Measurements from ENCODE around the gene EHMT1. TPM values are rescaled to one million over a fixed set of nuclear protein-coding genes. Genes with fewer than 3 reads are reported as not detected.

EHMT1 gene
- total RNA-seq, 4 donors from 2014 or later: 38.6 to 77.8 (median 54.3) TPM

DNA sequence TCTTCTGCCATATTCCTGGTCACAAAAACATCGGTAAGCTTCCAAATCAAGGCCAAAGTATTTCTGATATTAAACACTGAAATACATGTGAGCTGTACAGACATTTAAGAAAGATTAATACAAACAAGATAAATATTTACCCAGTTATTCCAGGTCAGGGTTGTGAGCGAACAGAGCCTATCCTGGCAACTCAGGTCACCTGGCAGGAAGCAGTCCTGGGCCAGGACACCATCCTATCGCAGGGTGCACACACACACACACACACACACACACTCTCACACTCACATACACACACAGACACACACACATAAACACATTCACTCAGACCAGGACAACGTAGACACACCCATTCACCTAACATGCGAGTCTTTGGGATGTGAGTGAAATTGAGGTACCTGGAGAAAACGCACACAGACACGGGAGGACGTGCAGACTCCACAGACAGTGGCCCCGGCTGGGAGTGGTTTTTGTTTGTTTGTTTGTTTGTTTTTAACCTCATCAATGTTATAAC lies 176.4 kb downstream of the EHMT1 start:
- Histone ChIP-seq H3K36me3 (peaks cover 2 to 78% of the 10 kb centered on the region in 2 donors), H3K4me3 (no peak overlapping the region), H3K4me1 (no peaks in the 10 kb centered on the region), H3K9me3 (no peaks in the 10 kb centered on the region), H3K27ac (no peak overlapping the region), H3K27me3 (no peaks in the 10 kb centered on the region)
- ATAC-seq (no peak), DNase-seq (no peak)
- TF ChIP-seq, protein P1, sequence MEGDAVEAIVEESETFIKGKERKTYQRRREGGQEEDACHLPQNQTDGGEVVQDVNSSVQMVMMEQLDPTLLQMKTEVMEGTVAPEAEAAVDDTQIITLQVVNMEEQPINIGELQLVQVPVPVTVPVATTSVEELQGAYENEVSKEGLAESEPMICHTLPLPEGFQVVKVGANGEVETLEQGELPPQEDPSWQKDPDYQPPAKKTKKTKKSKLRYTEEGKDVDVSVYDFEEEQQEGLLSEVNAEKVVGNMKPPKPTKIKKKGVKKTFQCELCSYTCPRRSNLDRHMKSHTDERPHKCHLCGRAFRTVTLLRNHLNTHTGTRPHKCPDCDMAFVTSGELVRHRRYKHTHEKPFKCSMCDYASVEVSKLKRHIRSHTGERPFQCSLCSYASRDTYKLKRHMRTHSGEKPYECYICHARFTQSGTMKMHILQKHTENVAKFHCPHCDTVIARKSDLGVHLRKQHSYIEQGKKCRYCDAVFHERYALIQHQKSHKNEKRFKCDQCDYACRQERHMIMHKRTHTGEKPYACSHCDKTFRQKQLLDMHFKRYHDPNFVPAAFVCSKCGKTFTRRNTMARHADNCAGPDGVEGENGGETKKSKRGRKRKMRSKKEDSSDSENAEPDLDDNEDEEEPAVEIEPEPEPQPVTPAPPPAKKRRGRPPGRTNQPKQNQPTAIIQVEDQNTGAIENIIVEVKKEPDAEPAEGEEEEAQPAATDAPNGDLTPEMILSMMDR (IDR thresholded peaks at IDR 0.05 in 4 of 5, conservative IDR thresholded peaks at IDR 0.05 in 1 of 5): no peak
- no peak for TF ChIP-seq POLR2A (IDR thresholded peaks at IDR 0.05)
- intact Hi-C loops (cut with DNase I; ENCODE audit: low total_unique reads) (no loop called here), in situ Hi-C loops (cut with MboI; ENCODE audit: low sequenced_read_pairs in 4 of 4) (no loop called here)

DNA sequence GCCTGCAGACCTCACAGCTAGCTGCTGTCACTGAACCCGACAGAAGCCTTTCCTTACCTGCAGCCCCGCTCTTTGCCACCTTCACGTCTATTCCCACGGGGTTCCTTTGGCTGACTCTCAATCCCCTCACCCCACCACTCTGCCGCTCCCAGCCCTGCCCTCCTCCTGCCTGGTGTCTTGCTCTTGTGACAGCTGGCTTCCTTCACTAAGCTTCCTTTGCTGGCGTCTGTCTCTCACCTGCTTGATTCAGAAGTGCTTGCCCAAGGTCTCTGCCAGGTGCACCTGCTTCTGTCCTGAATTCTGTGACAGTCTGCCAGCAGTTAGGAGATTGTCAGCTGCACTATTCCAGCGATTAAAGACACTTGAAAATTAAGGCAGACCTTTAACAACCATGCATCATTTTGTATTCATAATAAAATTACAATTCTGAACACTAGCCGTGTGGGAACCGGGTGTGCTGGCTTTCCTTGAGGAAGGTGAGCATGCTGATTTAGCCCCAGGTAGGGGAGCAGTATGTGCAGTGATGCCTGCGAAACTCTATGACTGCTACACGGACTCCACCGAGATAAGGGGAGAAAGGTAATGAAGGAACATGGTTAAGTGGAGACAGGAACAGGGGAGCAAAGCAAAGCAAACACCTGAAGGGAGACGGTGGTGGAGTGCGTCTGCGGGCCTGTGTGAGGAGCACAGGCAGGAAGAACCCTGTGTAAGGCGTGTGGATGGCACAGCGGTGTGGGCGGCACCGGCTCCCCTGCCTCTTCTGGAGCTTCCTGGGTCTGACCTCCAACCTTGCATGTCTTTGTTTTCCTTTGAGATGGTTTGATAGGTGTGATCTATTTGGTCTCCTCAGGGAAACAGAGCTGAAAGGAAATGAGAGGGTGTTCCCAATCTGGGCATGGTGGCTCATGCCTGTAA lies 178.7 kb downstream of the EHMT1 start:
- no peaks in the 10 kb centered on the region for H3K27me3 ChIP-seq
- intact Hi-C loops (cut with DNase I; ENCODE audit: low total_unique reads) (no loop called here), in situ Hi-C loops (cut with MboI; ENCODE audit: low sequenced_read_pairs in 4 of 4) (no loop called here)
- H3K4me3 ChIP-seq: no peak overlapping the region
- no peak overlapping the region for H3K27ac ChIP-seq
- no peak for DNase-seq
- TF ChIP-seq POLR2A (IDR thresholded peaks at IDR 0.05): no peak
- TF ChIP-seq, protein P1 (IDR thresholded peaks at IDR 0.05 in 4 of 5, conservative IDR thresholded peaks at IDR 0.05 in 1 of 5): no peak
- ATAC-seq: no peak
- H3K9me3 ChIP-seq: no peaks in the 10 kb centered on the region
- peaks cover 2 to 83% of the 10 kb centered on the region in 2 donors for H3K36me3 ChIP-seq
- no peaks in the 10 kb centered on the region for H3K4me1 ChIP-seq

DNA sequence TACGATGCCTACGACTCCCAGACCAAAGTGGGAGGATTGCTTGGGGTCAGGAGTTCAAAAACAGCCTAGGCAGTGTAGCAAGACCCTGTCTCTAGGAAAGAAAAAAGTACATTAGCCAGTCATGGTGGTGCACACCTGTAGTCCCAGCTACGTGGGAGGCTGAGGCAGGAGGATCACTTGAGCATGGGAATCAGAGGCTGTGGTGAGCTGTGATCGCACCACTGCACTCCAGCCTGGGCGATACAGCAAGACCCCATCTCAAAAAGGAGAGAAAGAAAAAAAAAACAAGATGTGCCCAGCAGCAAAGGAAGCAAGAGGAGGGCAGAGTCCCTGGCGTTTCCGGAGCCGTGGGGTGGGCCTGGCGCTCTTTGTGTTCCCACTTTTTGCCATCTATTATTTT lies 179.3 kb downstream of the EHMT1 start:
- H3K9me3 ChIP-seq: no peaks in the 10 kb centered on the region
- in situ Hi-C loops (cut with MboI; ENCODE audit: low sequenced_read_pairs in 4 of 4): no loop called here
- H3K36me3 ChIP-seq: peaks cover 2 to 82% of the 10 kb centered on the region in 2 donors

DNA sequence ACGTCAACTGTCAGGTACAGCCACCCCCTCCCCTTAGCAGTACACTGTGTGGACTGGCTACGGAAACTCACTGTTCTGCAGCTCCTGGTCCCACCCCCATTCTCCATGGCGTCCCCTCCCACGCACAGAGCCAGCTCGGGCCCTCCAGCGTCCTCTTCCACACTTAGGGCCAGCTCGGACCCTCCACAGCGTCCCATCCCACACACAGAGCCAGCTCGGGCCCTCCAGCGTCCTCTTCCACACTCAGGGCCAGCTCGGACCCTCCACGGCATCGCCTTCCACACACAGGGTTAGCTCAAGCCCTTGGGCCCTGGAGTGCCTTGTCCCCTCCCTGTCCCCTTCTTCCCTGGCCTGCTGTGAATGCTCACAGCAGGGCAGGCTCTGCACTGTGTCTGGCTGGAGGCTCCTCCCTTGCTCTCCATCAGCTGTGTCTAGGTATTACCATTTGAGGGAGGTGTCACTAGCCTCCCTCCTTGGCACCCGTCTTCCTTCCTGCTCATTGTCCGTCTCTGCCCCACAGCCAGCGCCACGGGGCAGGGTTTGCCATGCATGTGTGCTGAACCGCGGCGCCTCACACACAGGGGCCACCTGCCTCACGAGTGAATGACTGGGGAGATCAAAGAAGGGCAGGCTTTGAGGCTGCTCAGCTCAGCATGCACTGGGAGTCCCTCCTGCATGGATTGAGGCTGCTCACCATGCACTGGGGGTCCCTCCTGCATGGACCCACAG lies 180.3 kb downstream of the EHMT1 start:
- Histone ChIP-seq H3K27me3 (no peaks in the 10 kb centered on the region), H3K9me3 (no peaks in the 10 kb centered on the region), H3K36me3 (peaks cover 2 to 82% of the 10 kb centered on the region in 2 donors), H3K4me1 (no peaks in the 10 kb centered on the region), H3K27ac (no peak overlapping the region), H3K4me3 (no peak overlapping the region)
- ATAC-seq: no peak
- no peak for DNase-seq
- in situ Hi-C loops (cut with MboI; ENCODE audit: low sequenced_read_pairs in 4 of 4): no loop called here
- intact Hi-C loops (cut with DNase I; ENCODE audit: low total_unique reads): no loop called here
- TF ChIP-seq, protein P1 (IDR thresholded peaks at IDR 0.05 in 4 of 5, conservative IDR thresholded peaks at IDR 0.05 in 1 of 5): no peak
- TF ChIP-seq POLR2A (IDR thresholded peaks at IDR 0.05): no peak

More for the DNA sequence above, 179.3 kb downstream of the EHMT1 start:
- Histone ChIP-seq H3K4me3 (no peak overlapping the region), H3K27ac (no peak overlapping the region), H3K4me1 (no peaks in the 10 kb centered on the region), H3K27me3 (no peaks in the 10 kb centered on the region)
- TF ChIP-seq, protein P1 (IDR thresholded peaks at IDR 0.05 in 4 of 5, conservative IDR thresholded peaks at IDR 0.05 in 1 of 5): no peak
- no peak for TF ChIP-seq POLR2A (IDR thresholded peaks at IDR 0.05)
- intact Hi-C loops (cut with DNase I; ENCODE audit: low total_unique reads): no loop called here
- no peak for DNase-seq
- ATAC-seq: no peak
